Activated CD4-positive, alpha-beta T cell treated with anti-CD3 and anti-CD28 coated beads, Interleukin-2, amount 10 ng/mL, durations not matched to agents 24 days and 14 days (primary cell): ENCODE measurements around the gene PLCB4. TPM values are rescaled to one million over a fixed set of nuclear protein-coding genes. Genes with fewer than 3 reads are reported as not detected.
A peak's percentile ranks its signal among the peaks of the same experiment; 100 is the strongest.
"Not testable (repeated sequence)": the region's sequence is repeated elsewhere in the genome, so short reads cannot be mapped to it uniquely, and the experiment has no call there.

Experiments used
- DNase-seq: peaks from one replicate; pipeline ENCODE4 v3.0.0; 2022
- H3K27ac Mint-ChIP-seq: one replicate; pipeline ENCODE4 v1.8.0; 2022; ENCODE audit warnings: mild to moderate bottlenecking, mixed read lengths
- H3K27me3 Mint-ChIP-seq: one replicate; pipeline ENCODE4 v1.8.0; 2022; ENCODE audit warnings: mixed read lengths
- H3K36me3 Mint-ChIP-seq: one replicate; pipeline ENCODE4 v1.8.0; 2022; ENCODE audit warnings: low read depth, mild to moderate bottlenecking, mixed read lengths
- H3K4me1 Mint-ChIP-seq: one replicate; pipeline ENCODE4 v1.8.0; 2021; ENCODE audit warnings: mixed read lengths
- H3K4me3 Mint-ChIP-seq: one replicate; pipeline ENCODE4 v1.8.0; 2022; ENCODE audit warnings: mild to moderate bottlenecking, moderate library complexity, mixed read lengths
- H3K9me3 Mint-ChIP-seq: one replicate; pipeline ENCODE4 v1.8.0; 2021; ENCODE audit warnings: mixed read lengths
- intact Hi-C: fragments of 100-400 bp; cut with micrococcal nuclease; formaldehyde crosslinking; loops from one replicate; pipeline ENCODE4 v1.15.1; 2023
- total RNA-seq: library from RNA; stranded (reverse); gene quantifications from 2 replicates; pipeline ENCODE4 v1.2.3, GENCODE V29; 2022

The PLCB4 gene
- total RNA-seq, 1 donor from 2014 or later: not detected

- no peak for DNase-seq
- Mint-ChIP-seq H3K4me3 (no peak overlapping the region), H3K27ac (no peak overlapping the region), H3K36me3 (no peaks in the 10 kb centered on the region), H3K9me3 (no peaks in the 10 kb centered on the region), H3K4me1 (no peaks in the 10 kb centered on the region), H3K27me3 (no peaks in the 10 kb centered on the region)
- intact Hi-C loops: no loop called here
Observed at GRCh38 chr20:9377007-9377406, 308.1 kb downstream of the PLCB4 start.

- H3K9me3 Mint-ChIP-seq, H3K4me1 Mint-ChIP-seq, H3K4me3 Mint-ChIP-seq, H3K27ac Mint-ChIP-seq, intact Hi-C loops, DNase-seq, H3K27me3 Mint-ChIP-seq, H3K36me3 Mint-ChIP-seq: not testable (repeated sequence)
Observed at GRCh38 chr20:9385345-9386310, 316.7 kb downstream of the PLCB4 start.

GRCh38 chr20:9388160-9388812 lies 319.4 kb downstream of the PLCB4 start:
- Mint-ChIP-seq H3K9me3 (no peaks in the 10 kb centered on the region), H3K4me1 (no peaks in the 10 kb centered on the region), H3K36me3 (no peaks in the 10 kb centered on the region), H3K27me3 (no peaks in the 10 kb centered on the region), H3K27ac (no peak overlapping the region), H3K4me3 (no peak overlapping the region)
- no peak for DNase-seq
- intact Hi-C loops: no loop called here

GRCh38 chr20:9388813-9389161 lies 319.9 kb downstream of the PLCB4 start:
- no peaks in the 10 kb centered on the region for H3K4me1 Mint-ChIP-seq
- DNase-seq: no peak
- H3K4me3 Mint-ChIP-seq: no peak overlapping the region
- no peaks in the 10 kb centered on the region for H3K9me3 Mint-ChIP-seq
- H3K36me3 Mint-ChIP-seq: no peaks in the 10 kb centered on the region
- no peak overlapping the region for H3K27ac Mint-ChIP-seq
- intact Hi-C loops: no loop called here
- H3K27me3 Mint-ChIP-seq: no peaks in the 10 kb centered on the region

GRCh38 chr20:9389346-9389745 lies 320.5 kb downstream of the PLCB4 start:
- H3K27me3 Mint-ChIP-seq: no peaks in the 10 kb centered on the region
- no peaks in the 10 kb centered on the region for H3K9me3 Mint-ChIP-seq
- no peak overlapping the region for H3K27ac Mint-ChIP-seq
- H3K36me3 Mint-ChIP-seq: no peaks in the 10 kb centered on the region
- no peak overlapping the region for H3K4me3 Mint-ChIP-seq
- intact Hi-C loops: no loop called here
- no peaks in the 10 kb centered on the region for H3K4me1 Mint-ChIP-seq
- no peak for DNase-seq

- no peaks in the 10 kb centered on the region for H3K4me1 Mint-ChIP-seq
- DNase-seq: no peak
- intact Hi-C loops: no loop called here
- no peaks in the 10 kb centered on the region for H3K27me3 Mint-ChIP-seq
- H3K27ac Mint-ChIP-seq: no peak overlapping the region
- no peaks in the 10 kb centered on the region for H3K36me3 Mint-ChIP-seq
- no peak overlapping the region for H3K4me3 Mint-ChIP-seq
- H3K9me3 Mint-ChIP-seq: no peaks in the 10 kb centered on the region
Observed at GRCh38 chr20:9390441-9390840, 321.6 kb downstream of the PLCB4 start.

GRCh38 chr20:9392892-9393857 lies 324.3 kb downstream of the PLCB4 start:
- intact Hi-C loops: no loop called here
- no peaks in the 10 kb centered on the region for H3K36me3 Mint-ChIP-seq
- peak; percentile 49 for DNase-seq
- no peaks in the 10 kb centered on the region for H3K4me1 Mint-ChIP-seq
- no peak overlapping the region for H3K4me3 Mint-ChIP-seq
- no peak overlapping the region for H3K27ac Mint-ChIP-seq
- H3K27me3 Mint-ChIP-seq: no peaks in the 10 kb centered on the region
- no peaks in the 10 kb centered on the region for H3K9me3 Mint-ChIP-seq

- intact Hi-C loops: no loop called here
- no peak overlapping the region for H3K4me3 Mint-ChIP-seq
- H3K9me3 Mint-ChIP-seq: no peaks in the 10 kb centered on the region
- no peaks in the 10 kb centered on the region for H3K4me1 Mint-ChIP-seq
- H3K27ac Mint-ChIP-seq: no peak overlapping the region
- no peaks in the 10 kb centered on the region for H3K27me3 Mint-ChIP-seq
- DNase-seq: no peak
- H3K36me3 Mint-ChIP-seq: no peaks in the 10 kb centered on the region
Observed at GRCh38 chr20:9395971-9396370, 327.1 kb downstream of the PLCB4 start.

- no peaks in the 10 kb centered on the region for H3K36me3 Mint-ChIP-seq
- no peak overlapping the region for H3K27ac Mint-ChIP-seq
- no peaks in the 10 kb centered on the region for H3K27me3 Mint-ChIP-seq
- DNase-seq: peak; percentile 37
- no peak overlapping the region for H3K4me3 Mint-ChIP-seq
- H3K9me3 Mint-ChIP-seq: no peaks in the 10 kb centered on the region
- no peaks in the 10 kb centered on the region for H3K4me1 Mint-ChIP-seq
- intact Hi-C loops: no loop called here
Observed at GRCh38 chr20:9397928-9398327, 329.0 kb downstream of the PLCB4 start.

- intact Hi-C loops: no loop called here
- DNase-seq: no peak
- Mint-ChIP-seq H3K4me1 (no peaks in the 10 kb centered on the region), H3K9me3 (no peaks in the 10 kb centered on the region), H3K4me3 (no peak overlapping the region), H3K27me3 (no peaks in the 10 kb centered on the region), H3K36me3 (no peaks in the 10 kb centered on the region), H3K27ac (no peak overlapping the region)
Observed at GRCh38 chr20:9398882-9399281, 330.0 kb downstream of the PLCB4 start.

GRCh38 chr20:9399322-9399721 lies 330.4 kb downstream of the PLCB4 start:
- intact Hi-C loops: no loop called here
- H3K4me3 Mint-ChIP-seq: no peak overlapping the region
- H3K27ac Mint-ChIP-seq: no peak overlapping the region

GRCh38 chr20:9400171-9401025 lies 331.5 kb downstream of the PLCB4 start:
- peak overlapping the region; percentile 42 for H3K27ac Mint-ChIP-seq
- H3K27me3 Mint-ChIP-seq: no peaks in the 10 kb centered on the region
- H3K9me3 Mint-ChIP-seq: no peaks in the 10 kb centered on the region
- no peak overlapping the region for H3K4me3 Mint-ChIP-seq
- H3K4me1 Mint-ChIP-seq: no peaks in the 10 kb centered on the region
- H3K36me3 Mint-ChIP-seq: no peaks in the 10 kb centered on the region
- DNase-seq: peak; percentile 12
- intact Hi-C loops: loop anchor here (10.0 kb wide), 1 partner anchor 514 kb away; no protein-coding TSS in a partner anchor

More at GRCh38 chr20:9399322-9399721, 330.4 kb downstream of the PLCB4 start:
- H3K4me1 Mint-ChIP-seq: no peaks in the 10 kb centered on the region
- no peak for DNase-seq
- H3K36me3 Mint-ChIP-seq: no peaks in the 10 kb centered on the region
- no peaks in the 10 kb centered on the region for H3K27me3 Mint-ChIP-seq
- no peaks in the 10 kb centered on the region for H3K9me3 Mint-ChIP-seq

- H3K36me3 Mint-ChIP-seq: no peaks in the 10 kb centered on the region
- no peaks in the 10 kb centered on the region for H3K4me1 Mint-ChIP-seq
- DNase-seq: no peak
- no peaks in the 10 kb centered on the region for H3K27me3 Mint-ChIP-seq
- intact Hi-C loops: loop anchor here (10.0 kb wide), 1 partner anchor 513 kb away; no protein-coding TSS in a partner anchor
- no peak overlapping the region for H3K27ac Mint-ChIP-seq
- no peak overlapping the region for H3K4me3 Mint-ChIP-seq
- no peaks in the 10 kb centered on the region for H3K9me3 Mint-ChIP-seq
Observed at GRCh38 chr20:9401371-9401770, 332.5 kb downstream of the PLCB4 start.
